CD14-positive monocyte (primary cell): ENCODE results near the gene ZNF683. TPM values are rescaled to one million over a fixed set of nuclear protein-coding genes. Genes with fewer than 3 reads are reported as not detected.
A peak's percentile ranks its signal among the peaks of the same experiment; 100 is the strongest.

ENCODE experiments used
- DNase-seq, 3 donors: peaks; one replicate each; pipeline ENCODE4 v3.0.0-alpha.2; 2011 to 2022
- H2AFZ ChIP-seq: 2 replicates; pipeline ENCODE4 v1.6.0; 2012; ENCODE audit warnings: mild to moderate bottlenecking, low read depth, low read length, inconsistent platforms; ENCODE audit not compliant: insufficient read depth, poor library complexity, severe bottlenecking
- H3K27ac ChIP-seq, 2 donors: 1 replicate in 1 of 2; 2 replicates in 1 of 2; pipeline ENCODE4 v1.5.1; 2012 to 2013; ENCODE audit warnings: low read length in 2 of 2, control low read depth in 1 of 2, inconsistent platforms in 1 of 2, low read depth in 1 of 2, mild to moderate bottlenecking in 1 of 2
- H3K27me3 ChIP-seq, 2 donors: one replicate each; pipeline versions ENCODE4 v1.6.0 to v1.6.1; 2011 to 2013; ENCODE audit warnings: low read length in 2 of 2; ENCODE audit not compliant: control insufficient read depth in 2 of 2, insufficient read depth in 2 of 2
- H3K36me3 ChIP-seq, 2 donors: replicated peaks in 1 of 2; 1 replicate in 1 of 2; 2 replicates in 1 of 2; pipeline versions ENCODE4 v1.5.1 to v1.6.1; 2012 to 2013; ENCODE audit warnings: low read length in 2 of 2, control low read depth in 1 of 2, inconsistent platforms in 1 of 2, mild to moderate bottlenecking in 1 of 2; ENCODE audit not compliant: insufficient read depth in 2 of 2, control insufficient read depth in 1 of 2
- H3K4me1 ChIP-seq, 2 donors: 1 replicate in 1 of 2; 2 replicates in 1 of 2; pipeline versions ENCODE4 v1.5.1 to v1.6.1; 2012 to 2013; ENCODE audit warnings: low read length in 2 of 2, control low read depth in 1 of 2, inconsistent platforms in 1 of 2, mild to moderate bottlenecking in 1 of 2, moderate library complexity in 1 of 2; ENCODE audit not compliant: insufficient read depth in 2 of 2, control insufficient read depth in 1 of 2
- H3K4me2 ChIP-seq: replicated peaks from 2 replicates; pipeline ENCODE3; 2012; ENCODE audit warnings: low read length, moderate library complexity, mild to moderate bottlenecking; ENCODE audit not compliant: poor library complexity, severe bottlenecking; ENCODE audit errors: extremely low read depth
- H3K4me3 ChIP-seq, 3 experiments: fragments of 200-600 bp in 1 of 3; sonication (generic) in 1 of 3; replicated peaks in 1 of 3; 1 replicate in 2 of 3; 2 replicates in 1 of 3; pipeline ENCODE4 v1.5.1; 2011 to 2013; ENCODE audit warnings: low read length in 3 of 3, mild to moderate bottlenecking in 3 of 3, control low read depth in 2 of 3, low read depth in 2 of 3, inconsistent platforms in 1 of 3, moderate library complexity in 1 of 3
- H3K79me2 ChIP-seq: 2 replicates; pipeline ENCODE4 v1.6.0; 2012; ENCODE audit warnings: mild to moderate bottlenecking, control low read depth, inconsistent platforms, low read length, moderate library complexity; ENCODE audit not compliant: insufficient read depth
- H3K9ac ChIP-seq: 2 replicates; pipeline ENCODE4 v1.6.0; 2017; ENCODE audit warnings: low read length, mild to moderate bottlenecking; ENCODE audit not compliant: insufficient read depth, poor library complexity, severe bottlenecking
- H3K9me3 ChIP-seq, 2 donors: replicated peaks in 1 of 2; 1 replicate in 1 of 2; 2 replicates in 1 of 2; pipeline versions ENCODE4 v1.5.1 to v1.6.1; 2012 to 2013; ENCODE audit warnings: low read length in 2 of 2, control low read depth in 1 of 2; ENCODE audit not compliant: control insufficient read depth in 1 of 2, insufficient read depth in 1 of 2
- H4K20me1 ChIP-seq: 2 replicates; pipeline ENCODE4 v1.6.0; 2012; ENCODE audit warnings: mild to moderate bottlenecking, low read length, control low read depth, moderate library complexity; ENCODE audit not compliant: insufficient read depth
- H3K27ac Mint-ChIP-seq, 7 donors: one replicate each; pipeline ENCODE4 v1.8.0; 2020; ENCODE audit warnings: mild to moderate bottlenecking in 7 of 7, mixed read lengths in 7 of 7, moderate library complexity in 6 of 7, inconsistent platforms in 2 of 7
- H3K27me3 Mint-ChIP-seq, 3 donors: one replicate each; pipeline ENCODE4 v1.8.0; 2021 to 2022; ENCODE audit warnings: low read depth in 3 of 3, mild to moderate bottlenecking in 3 of 3, mixed read lengths in 3 of 3, moderate library complexity in 3 of 3, inconsistent platforms in 1 of 3
- H3K36me3 Mint-ChIP-seq, 2 donors: one replicate each; pipeline ENCODE4 v1.8.0; 2020; ENCODE audit warnings: mixed read lengths in 2 of 2, inconsistent platforms in 1 of 2, mild to moderate bottlenecking in 1 of 2
- H3K4me1 Mint-ChIP-seq: one replicate; pipeline ENCODE4 v1.8.0; 2020; ENCODE audit warnings: mild to moderate bottlenecking, mixed read lengths
- H3K4me3 Mint-ChIP-seq, 2 donors: one replicate each; pipeline ENCODE4 v1.8.0; 2020; ENCODE audit warnings: mild to moderate bottlenecking in 2 of 2, mixed read lengths in 2 of 2, moderate library complexity in 1 of 2
- H3K9me3 Mint-ChIP-seq, 7 donors: one replicate each; pipeline ENCODE4 v1.8.0; 2020 to 2022; ENCODE audit warnings: mixed read lengths in 7 of 7, mild to moderate bottlenecking in 6 of 7, moderate library complexity in 6 of 7, inconsistent platforms in 2 of 7
- WGBS: methylation state at CpG from one replicate; pipeline ENCODE4 v1.1.5; 2013; ENCODE audit warnings: missing lambda C conversion rate; ENCODE audit not compliant: insufficient coverage; 5-methylcytosine and 5-hydroxymethylcytosine counted together
- intact Hi-C, 2 donors: fragments of 100-400 bp; cut with micrococcal nuclease; formaldehyde crosslinking; loops; one replicate each; pipeline versions ENCODE4 v1.15.0 to v1.15.1; 2023
- polyA plus RNA-seq, 3 donors: library from polyadenylated mRNA; depleted of rRNA in 1 of 3; unstranded in 2 of 3; stranded (reverse) in 1 of 3; fragments of 300-500 nt in 2 of 3; fragments of >200 nt in 1 of 3; fragmentation: Illumina TruSeq in 2 of 3; gene quantifications; 1 replicate in 2 of 3; 2 replicates in 1 of 3; pipeline ENCODE4 v1.2.3, GENCODE V29; 2012 to 2021
- TF ChIP-seq, protein P1 (sequence below): fragments of 200-600 bp; IDR thresholded peaks from one replicate; pipeline ENCODE4 v1.8.0; 2022; ENCODE audit warnings: antibody characterized with exemption, mild to moderate bottlenecking

ZNF683 gene
- polyA plus RNA-seq, 3 donors = not detected

DNA sequence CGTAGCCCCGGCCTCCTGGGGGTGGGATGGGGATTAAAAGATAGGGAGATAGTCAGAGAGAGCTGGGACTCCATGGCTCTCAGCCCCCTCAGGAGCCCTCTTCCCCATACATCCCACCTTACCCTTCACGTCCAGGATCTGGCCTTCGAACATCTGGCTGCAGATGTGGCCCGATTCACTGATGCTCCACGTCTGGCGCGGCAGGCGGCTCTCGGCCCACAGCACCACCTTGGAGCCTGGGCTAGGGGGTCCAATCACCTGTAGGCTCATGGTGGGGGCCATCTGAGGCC, 50.6 kb downstream of the ZNF683 start:
- Histone ChIP-seq H3K9ac (no peak overlapping the region), H4K20me1 (peaks cover 9% of the 10 kb centered on the region), H3K79me2 (peaks cover 40% of the 10 kb centered on the region), H2AFZ (no peak overlapping the region), H3K4me1 (peaks cover 50 to 54% of the 10 kb centered on the region in 2 donors), H3K4me2 (no peak overlapping the region), H3K27me3 (no peaks in the 10 kb centered on the region), H3K36me3 (peaks cover 9 to 40% of the 10 kb centered on the region in 2 donors), H3K27ac (peak overlapping the region in 1 of 2 donors; percentile 34), H3K9me3 (no peaks in the 10 kb centered on the region), H3K4me3 (no peak overlapping the region)
- no peak for DNase-seq
- Mint-ChIP-seq H3K9me3 (no peaks in the 10 kb centered on the region), H3K27me3 (peaks cover 0 to 2% (median 1%) of the 10 kb centered on the region in 3 donors), H3K4me1 (peaks cover 58% of the 10 kb centered on the region), H3K4me3 (no peak overlapping the region), H3K36me3 (peaks cover 44 to 46% of the 10 kb centered on the region in 2 donors), H3K27ac (peak overlapping the region in 2 of 7 donors; percentile 23 to 97)
- WGBS = 94% methylated on average over 8 of the region's 10 CpGs
- TF ChIP-seq, protein P1, sequence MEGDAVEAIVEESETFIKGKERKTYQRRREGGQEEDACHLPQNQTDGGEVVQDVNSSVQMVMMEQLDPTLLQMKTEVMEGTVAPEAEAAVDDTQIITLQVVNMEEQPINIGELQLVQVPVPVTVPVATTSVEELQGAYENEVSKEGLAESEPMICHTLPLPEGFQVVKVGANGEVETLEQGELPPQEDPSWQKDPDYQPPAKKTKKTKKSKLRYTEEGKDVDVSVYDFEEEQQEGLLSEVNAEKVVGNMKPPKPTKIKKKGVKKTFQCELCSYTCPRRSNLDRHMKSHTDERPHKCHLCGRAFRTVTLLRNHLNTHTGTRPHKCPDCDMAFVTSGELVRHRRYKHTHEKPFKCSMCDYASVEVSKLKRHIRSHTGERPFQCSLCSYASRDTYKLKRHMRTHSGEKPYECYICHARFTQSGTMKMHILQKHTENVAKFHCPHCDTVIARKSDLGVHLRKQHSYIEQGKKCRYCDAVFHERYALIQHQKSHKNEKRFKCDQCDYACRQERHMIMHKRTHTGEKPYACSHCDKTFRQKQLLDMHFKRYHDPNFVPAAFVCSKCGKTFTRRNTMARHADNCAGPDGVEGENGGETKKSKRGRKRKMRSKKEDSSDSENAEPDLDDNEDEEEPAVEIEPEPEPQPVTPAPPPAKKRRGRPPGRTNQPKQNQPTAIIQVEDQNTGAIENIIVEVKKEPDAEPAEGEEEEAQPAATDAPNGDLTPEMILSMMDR = no peak
- intact Hi-C loops = loop anchor here in 1 of 2 donors (5.0 kb wide), 2 partner anchors 155 to 215 kb away; partner anchors contain the start of genes C1orf232 and ZNF593

GRCh38 chr1:26321315-26322041, 51.1 kb downstream of the ZNF683 start:
- H3K9me3 Mint-ChIP-seq = no peaks in the 10 kb centered on the region
- WGBS = 7% methylated on average over 5 of the region's 16 CpGs
- intact Hi-C loops = loop anchor here (1.0 to 5.0 kb wide), 7 partner anchors 15 to 214 kb away; partner anchors contain the start of genes C1orf232 (in 2 of the 2), ZNF593 (in 2 of the 2) and UBXN11 (in 1 of the 2)
- Histone ChIP-seq H3K27ac (peak overlapping the region; percentile 7 to 92), H3K9ac (peak overlapping the region; percentile 40), H4K20me1 (peaks cover 9% of the 10 kb centered on the region), H2AFZ (peak overlapping the region; percentile 42), H3K79me2 (peaks cover 45% of the 10 kb centered on the region), H3K4me2 (peak overlapping the region; percentile 82), H3K4me1 (peaks cover 55 to 59% of the 10 kb centered on the region in 2 donors), H3K27me3 (no peaks in the 10 kb centered on the region), H3K9me3 (no peaks in the 10 kb centered on the region), H3K4me3 (peak overlapping the region in 1 of 3 experiments; percentile 83), H3K36me3 (peaks cover 9 to 40% of the 10 kb centered on the region in 2 donors)
- DNase-seq = peak; percentile 83 to 87 (median 86)
- H3K4me3 Mint-ChIP-seq = peak overlapping the region; percentile 83 to 90
- H3K27ac Mint-ChIP-seq = peak overlapping the region; percentile 88 to 97 (median 96)
- peaks cover 0 to 2% (median 1%) of the 10 kb centered on the region in 3 donors for H3K27me3 Mint-ChIP-seq
- TF ChIP-seq, protein P1 = peak; percentile 89
- peaks cover 44 to 46% of the 10 kb centered on the region in 2 donors for H3K36me3 Mint-ChIP-seq
- H3K4me1 Mint-ChIP-seq = peaks cover 63% of the 10 kb centered on the region
